Breast epithelium (tissue), 4 donors: ENCODE results near the gene IFT81. TPM values are rescaled to one million over a fixed set of nuclear protein-coding genes. Genes with fewer than 3 reads are reported as not detected.
"Not testable (repeated sequence)": the region's sequence is repeated elsewhere in the genome, so short reads cannot be mapped to it uniquely, and the experiment has no call there.

Experiments used
- DNase-seq, 2 donors: peaks; one replicate each; pipeline ENCODE4 v3.0.0-alpha.2; 2019; ENCODE audit warnings: low spot score in 2 of 2
- H3K27ac ChIP-seq, 2 donors: fragments of 200-600 bp; sonication (generic) in 1 of 2; one replicate each; pipeline ENCODE4 v1.5.1; 2016 to 2019; ENCODE audit warnings: mild to moderate bottlenecking in 1 of 2
- H3K27me3 ChIP-seq, 2 donors: fragments of 200-600 bp; sonication (generic) in 1 of 2; one replicate each; pipeline versions ENCODE4 v1.5.1 to v1.6.0; 2017 to 2019; ENCODE audit warnings: control low read depth in 1 of 2, mild to moderate bottlenecking in 1 of 2
- H3K36me3 ChIP-seq: fragments of 200-600 bp; one replicate; pipeline ENCODE4 v1.5.1; 2019
- H3K4me1 ChIP-seq, 2 donors: fragments of 200-600 bp; sonication (generic); one replicate each; pipeline ENCODE4 v1.5.1; 2016 to 2019; ENCODE audit warnings: control low read depth in 1 of 2
- H3K4me3 ChIP-seq, 3 donors: fragments of 200-600 bp; sonication (generic); 1 replicate in 2 of 3; 2 replicates in 1 of 3; pipeline ENCODE4 v1.5.1; 2016 to 2019; ENCODE audit warnings: mild to moderate bottlenecking in 3 of 3, moderate library complexity in 2 of 3
- H3K9me3 ChIP-seq, 2 donors: fragments of 200-600 bp; sonication (generic) in 1 of 2; one replicate each; pipeline ENCODE4 v1.5.1; 2016 to 2019; ENCODE audit warnings: control low read depth in 1 of 2
- POLR2A ChIP-seq: fragments of 450-650 bp; IDR thresholded peaks from one replicate; pipeline ENCODE4 v1.6.1; 2016; ENCODE audit warnings: antibody characterized with exemption, mild to moderate bottlenecking, moderate library complexity
- POLR2AphosphoS5 ChIP-seq, 3 donors: sonication (generic); formaldehyde crosslinking; IDR thresholded peaks; one replicate each; pipeline ENCODE4 v1.6.1; 2017; ENCODE audit warnings: antibody characterized with exemption in 3 of 3
- intact Hi-C: fragments of 100-400 bp; cut with DNase I; formaldehyde crosslinking; loops from one replicate; pipeline ENCODE4 v1.15.1; 2023; ENCODE audit warnings: low total_unique reads
- total RNA-seq, 3 donors: library from RNA; depleted of rRNA; stranded (reverse); fragments of >200 nt; gene quantifications; one replicate each; pipeline ENCODE4 v1.1.0, GENCODE V29; 2016
- TF ChIP-seq, protein P1 (sequence below), 3 donors: fragments of 450-650 bp; IDR thresholded peaks; one replicate each; pipeline ENCODE4 v1.5.1; 2016 to 2017; ENCODE audit warnings: antibody characterized with exemption in 3 of 3, mild to moderate bottlenecking in 3 of 3, moderate library complexity in 3 of 3

IFT81 gene
- total RNA-seq, 3 donors from 2014 or later, result 9.4 to 27.1 (median 19.0) TPM

DNA sequence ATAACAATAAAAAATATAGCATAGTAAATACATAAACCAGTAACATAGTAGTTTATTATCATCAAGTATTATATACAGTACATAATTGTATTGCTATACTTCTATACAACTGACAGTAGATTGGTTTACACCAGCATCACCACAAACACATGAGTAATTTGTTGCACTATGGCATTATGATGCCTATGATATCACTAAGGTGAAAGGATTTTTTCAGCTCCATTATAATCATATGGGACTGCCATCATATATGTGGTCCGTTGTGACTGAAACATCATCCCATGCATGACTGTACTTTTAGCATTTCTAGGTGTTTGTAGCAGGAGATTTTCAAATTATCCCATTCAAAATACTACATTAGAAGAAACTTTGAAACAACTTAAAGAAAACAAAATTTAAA is 77.8 kb downstream of the IFT81 start:
- Histone ChIP-seq H3K4me1 (peaks cover 0 to 6% of the 10 kb centered on the region in 2 donors), H3K9me3 (no peaks in the 10 kb centered on the region), H3K36me3 (peaks cover 7% of the 10 kb centered on the region), H3K27ac (no peak overlapping the region), H3K4me3 (no peak overlapping the region), H3K27me3 (no peaks in the 10 kb centered on the region)
- intact Hi-C loops, result no loop called here
- no peak for DNase-seq
- TF ChIP-seq POLR2A (no peak), POLR2AphosphoS5 (IDR thresholded peaks at IDR 0.05) (no peak)
- TF ChIP-seq, protein P1, sequence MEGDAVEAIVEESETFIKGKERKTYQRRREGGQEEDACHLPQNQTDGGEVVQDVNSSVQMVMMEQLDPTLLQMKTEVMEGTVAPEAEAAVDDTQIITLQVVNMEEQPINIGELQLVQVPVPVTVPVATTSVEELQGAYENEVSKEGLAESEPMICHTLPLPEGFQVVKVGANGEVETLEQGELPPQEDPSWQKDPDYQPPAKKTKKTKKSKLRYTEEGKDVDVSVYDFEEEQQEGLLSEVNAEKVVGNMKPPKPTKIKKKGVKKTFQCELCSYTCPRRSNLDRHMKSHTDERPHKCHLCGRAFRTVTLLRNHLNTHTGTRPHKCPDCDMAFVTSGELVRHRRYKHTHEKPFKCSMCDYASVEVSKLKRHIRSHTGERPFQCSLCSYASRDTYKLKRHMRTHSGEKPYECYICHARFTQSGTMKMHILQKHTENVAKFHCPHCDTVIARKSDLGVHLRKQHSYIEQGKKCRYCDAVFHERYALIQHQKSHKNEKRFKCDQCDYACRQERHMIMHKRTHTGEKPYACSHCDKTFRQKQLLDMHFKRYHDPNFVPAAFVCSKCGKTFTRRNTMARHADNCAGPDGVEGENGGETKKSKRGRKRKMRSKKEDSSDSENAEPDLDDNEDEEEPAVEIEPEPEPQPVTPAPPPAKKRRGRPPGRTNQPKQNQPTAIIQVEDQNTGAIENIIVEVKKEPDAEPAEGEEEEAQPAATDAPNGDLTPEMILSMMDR (IDR thresholded peaks at IDR 0.05), result no peak

DNA sequence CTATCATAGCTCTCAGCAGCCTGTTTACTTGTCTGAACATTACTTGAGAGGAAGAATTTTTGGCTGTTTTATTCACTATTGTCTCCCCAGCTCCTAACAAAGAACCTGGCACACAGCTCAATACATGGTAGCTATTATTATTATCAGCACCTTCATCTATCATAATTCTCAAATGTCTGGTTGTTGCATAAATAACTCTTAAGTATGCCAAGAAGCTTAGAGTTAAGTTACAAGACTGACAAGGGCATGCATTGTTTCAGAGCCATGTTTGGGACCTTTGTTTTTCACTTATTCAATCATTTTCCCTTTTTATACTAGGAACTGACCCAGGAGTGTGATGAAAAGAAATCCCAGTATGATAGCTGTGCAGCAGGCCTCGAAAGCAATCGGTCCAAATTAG is 79.4 kb downstream of the IFT81 start:
- Histone ChIP-seq H3K4me3 (no peak overlapping the region), H3K4me1 (peaks cover 0 to 6% of the 10 kb centered on the region in 2 donors), H3K9me3 (no peaks in the 10 kb centered on the region), H3K36me3 (peaks cover 7% of the 10 kb centered on the region), H3K27ac (peak overlapping the region in 1 of 2 donors; percentile 33), H3K27me3 (no peaks in the 10 kb centered on the region)
- intact Hi-C loops, result no loop called here
- DNase-seq, result no peak
- no peak for TF ChIP-seq POLR2A
- TF ChIP-seq, protein P1 (IDR thresholded peaks at IDR 0.05), result no peak
- TF ChIP-seq POLR2AphosphoS5 (IDR thresholded peaks at IDR 0.05), result no peak

- H3K27ac ChIP-seq, result no peak overlapping the region
- no peak overlapping the region for H3K4me3 ChIP-seq
- H3K27me3 ChIP-seq, result no peaks in the 10 kb centered on the region
- H3K36me3 ChIP-seq, result peaks cover 7% of the 10 kb centered on the region
- no peaks in the 10 kb centered on the region for H3K9me3 ChIP-seq
- intact Hi-C loops, result no loop called here
- DNase-seq, result no peak
- peaks cover 0 to 6% of the 10 kb centered on the region in 2 donors for H3K4me1 ChIP-seq
- TF ChIP-seq, protein P1 (IDR thresholded peaks at IDR 0.05), result no peak
- no peak for TF ChIP-seq POLR2AphosphoS5 (IDR thresholded peaks at IDR 0.05)
- TF ChIP-seq POLR2A, result no peak
Observed at GRCh38 chr12:110205931-110206330, 81.8 kb downstream of the IFT81 start.

DNA sequence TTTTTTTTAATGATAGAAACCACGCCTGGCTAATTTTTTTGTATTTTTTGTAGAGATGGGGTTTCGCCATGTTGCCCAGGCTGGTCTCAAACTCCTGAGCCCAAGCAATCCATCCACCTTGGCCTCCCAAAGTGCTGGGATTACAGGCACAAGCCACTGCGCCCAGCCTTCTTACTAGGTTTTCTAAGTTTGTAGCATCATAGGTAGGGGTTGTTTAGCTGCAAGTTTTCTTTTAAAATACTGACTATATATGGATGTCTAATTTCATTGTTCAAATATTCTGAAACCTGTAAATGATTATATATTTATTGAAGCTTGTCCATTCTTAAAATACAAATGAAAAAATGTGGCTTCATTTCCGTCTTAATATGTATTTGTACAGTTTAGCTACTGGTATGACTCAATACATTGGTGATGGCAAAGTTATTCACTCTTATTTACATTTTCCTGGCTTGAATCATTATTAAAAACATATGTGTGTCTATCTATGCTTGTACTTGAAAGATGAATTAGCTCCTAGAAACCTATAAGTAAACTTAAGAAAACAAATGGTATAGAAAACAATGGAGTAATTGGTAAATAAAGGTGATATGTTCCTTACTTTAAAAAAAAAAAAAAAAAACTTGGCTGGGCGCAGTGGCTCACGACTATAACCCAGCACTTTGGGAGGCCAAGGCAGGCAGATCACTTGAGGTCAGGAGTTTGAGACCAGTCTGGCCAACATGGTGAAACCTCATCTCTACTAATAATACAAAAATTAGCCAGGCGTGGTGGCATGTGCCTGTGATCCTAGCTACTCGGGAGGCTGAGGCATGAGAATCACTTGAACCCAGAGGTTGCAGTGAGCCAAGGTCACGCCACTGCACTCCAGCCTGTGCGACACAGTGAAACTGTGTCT is 87.7 kb downstream of the IFT81 start:
- H3K4me3 ChIP-seq, H3K36me3 ChIP-seq, H3K27me3 ChIP-seq, H3K27ac ChIP-seq, H3K4me1 ChIP-seq, intact Hi-C loops, DNase-seq, H3K9me3 ChIP-seq: not testable (repeated sequence)

GRCh38 chr12:110217996-110218674 is 94.0 kb downstream of the IFT81 start:
- TF ChIP-seq POLR2AphosphoS5 (IDR thresholded peaks at IDR 0.05), result no peak
- TF ChIP-seq, protein P1 (IDR thresholded peaks at IDR 0.05), result no peak
- no peak for TF ChIP-seq POLR2A
- no peak for DNase-seq
- H3K4me1 ChIP-seq, result no peaks in the 10 kb centered on the region
- H3K4me3 ChIP-seq, result no peak overlapping the region
- no peak overlapping the region for H3K27ac ChIP-seq
- intact Hi-C loops, result no loop called here
- no peaks in the 10 kb centered on the region for H3K9me3 ChIP-seq
- no peaks in the 10 kb centered on the region for H3K27me3 ChIP-seq
- H3K36me3 ChIP-seq, result no peaks in the 10 kb centered on the region
